Head of caudate nucleus (tissue), 42 donors: ENCODE measurements around the gene HPS5.

ENCODE experiments used
- DNase-seq, 42 donors: peaks; one replicate each; pipeline versions ENCODE4 v3.0.0 to v3.0.0-alpha.2; 2020 to 2021; ENCODE audit warnings: mixed read lengths in 7 of 42
- intact Hi-C: fragments of 100-400 bp; cut with DNase I; formaldehyde crosslinking; loops from one replicate; pipeline ENCODE4 v1.15.0; 2022

HPS5 gene, protein sequence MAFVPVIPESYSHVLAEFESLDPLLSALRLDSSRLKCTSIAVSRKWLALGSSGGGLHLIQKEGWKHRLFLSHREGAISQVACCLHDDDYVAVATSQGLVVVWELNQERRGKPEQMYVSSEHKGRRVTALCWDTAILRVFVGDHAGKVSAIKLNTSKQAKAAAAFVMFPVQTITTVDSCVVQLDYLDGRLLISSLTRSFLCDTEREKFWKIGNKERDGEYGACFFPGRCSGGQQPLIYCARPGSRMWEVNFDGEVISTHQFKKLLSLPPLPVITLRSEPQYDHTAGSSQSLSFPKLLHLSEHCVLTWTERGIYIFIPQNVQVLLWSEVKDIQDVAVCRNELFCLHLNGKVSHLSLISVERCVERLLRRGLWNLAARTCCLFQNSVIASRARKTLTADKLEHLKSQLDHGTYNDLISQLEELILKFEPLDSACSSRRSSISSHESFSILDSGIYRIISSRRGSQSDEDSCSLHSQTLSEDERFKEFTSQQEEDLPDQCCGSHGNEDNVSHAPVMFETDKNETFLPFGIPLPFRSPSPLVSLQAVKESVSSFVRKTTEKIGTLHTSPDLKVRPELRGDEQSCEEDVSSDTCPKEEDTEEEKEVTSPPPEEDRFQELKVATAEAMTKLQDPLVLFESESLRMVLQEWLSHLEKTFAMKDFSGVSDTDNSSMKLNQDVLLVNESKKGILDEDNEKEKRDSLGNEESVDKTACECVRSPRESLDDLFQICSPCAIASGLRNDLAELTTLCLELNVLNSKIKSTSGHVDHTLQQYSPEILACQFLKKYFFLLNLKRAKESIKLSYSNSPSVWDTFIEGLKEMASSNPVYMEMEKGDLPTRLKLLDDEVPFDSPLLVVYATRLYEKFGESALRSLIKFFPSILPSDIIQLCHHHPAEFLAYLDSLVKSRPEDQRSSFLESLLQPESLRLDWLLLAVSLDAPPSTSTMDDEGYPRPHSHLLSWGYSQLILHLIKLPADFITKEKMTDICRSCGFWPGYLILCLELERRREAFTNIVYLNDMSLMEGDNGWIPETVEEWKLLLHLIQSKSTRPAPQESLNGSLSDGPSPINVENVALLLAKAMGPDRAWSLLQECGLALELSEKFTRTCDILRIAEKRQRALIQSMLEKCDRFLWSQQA

GRCh38 chr11:18321969-18322711 is at the start of gene HPS5, which contains the start of gene GTF2H1:
Gene HPS5 (minus strand): TSS chr11:18322140. CDS start chr11:18317858, 4,282 bp downstream.
Gene GTF2H1 (plus strand): TSS chr11:18322567. CDS start chr11:18333075, 10,508 bp downstream.
- intact Hi-C loops = loop anchor here (2.0 kb wide), 2 partner anchors 73 to 205 kb away; partner anchors contain the start of genes LDHA and TSG101
- DNase-seq = peak; percentile 92 to 99 (median 97)

GRCh38 chr11:18371279-18371678 is 49.3 kb upstream of the HPS5 start:
- DNase-seq = no peak

DNA sequence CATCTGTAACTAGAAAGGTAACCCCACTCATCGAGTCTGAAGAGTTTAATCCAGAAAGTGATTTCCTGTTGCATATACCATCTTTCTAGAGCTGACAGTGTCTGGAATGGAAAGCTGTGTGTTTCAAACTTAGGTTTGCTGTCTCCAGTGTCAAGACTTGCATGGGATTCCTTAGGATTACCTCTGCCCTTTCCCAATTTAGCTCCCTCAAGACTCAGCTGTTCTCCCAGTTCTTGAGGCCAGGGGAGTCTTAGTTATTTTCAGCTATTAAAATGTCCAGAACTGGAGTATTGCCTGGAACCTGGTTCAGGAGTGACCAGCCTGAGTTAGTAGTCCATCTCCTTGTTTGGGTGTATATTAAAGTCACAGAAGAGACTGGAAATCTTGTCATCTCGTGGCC is 47.5 kb upstream of the HPS5 start:
- DNase-seq = no peak

More at GRCh38 chr11:18371279-18371678, 49.3 kb upstream of the HPS5 start:
- intact Hi-C loops = no loop called here

GRCh38 chr11:18368221-18368620 is 46.3 kb upstream of the HPS5 start:
- intact Hi-C loops = no loop called here
- no peak for DNase-seq

More for the DNA sequence above, 47.5 kb upstream of the HPS5 start:
- intact Hi-C loops = no loop called here

DNA sequence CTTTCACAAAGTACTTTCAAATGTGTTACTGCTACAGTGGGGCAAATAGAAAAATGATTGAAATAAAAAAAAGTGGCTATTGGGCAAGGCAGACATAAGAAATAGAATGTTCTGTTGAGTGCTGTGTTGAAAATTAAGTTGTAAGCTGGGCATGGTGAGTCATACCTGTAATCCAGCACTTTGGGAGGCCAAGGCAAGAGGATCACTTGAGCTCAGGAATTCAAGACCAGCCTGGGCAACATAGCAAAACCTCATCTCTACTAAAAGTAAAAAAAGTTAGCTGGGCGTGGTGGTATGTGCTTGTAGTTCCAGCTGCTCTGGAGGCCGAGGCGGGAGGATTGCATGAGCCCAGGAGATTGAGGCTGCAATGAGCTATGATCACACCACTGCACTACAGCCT is 45.5 kb upstream of the HPS5 start:
- intact Hi-C loops = no loop called here
- no peak for DNase-seq

DNA sequence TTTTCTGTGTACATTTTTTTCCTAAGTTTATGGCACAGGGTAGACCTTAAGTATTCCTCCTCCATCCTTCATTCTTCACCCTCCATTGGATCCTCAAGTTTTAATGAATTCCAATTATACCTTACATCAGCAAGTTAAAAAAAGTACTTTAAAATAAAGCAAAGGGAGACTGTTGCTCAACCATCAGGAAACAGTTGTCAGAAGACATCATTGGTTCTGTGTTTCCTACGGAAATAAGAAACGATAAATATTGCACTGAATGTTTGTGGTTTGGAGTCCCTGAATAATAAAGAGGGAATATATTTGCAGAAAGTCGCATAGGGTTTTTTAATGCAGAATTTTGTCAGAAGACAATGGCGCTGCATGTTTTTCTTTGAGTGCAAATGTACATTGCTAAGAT is 44.3 kb upstream of the HPS5 start:
- no peak for DNase-seq
- intact Hi-C loops = no loop called here

GRCh38 chr11:18365741-18366140 is 43.8 kb upstream of the HPS5 start:
- DNase-seq = no peak
- intact Hi-C loops = no loop called here

GRCh38 chr11:18364495-18365073 is 42.6 kb upstream of the HPS5 start:
- intact Hi-C loops = no loop called here
- DNase-seq = no peak

GRCh38 chr11:18361154-18361553 is 39.2 kb upstream of the HPS5 start:
- intact Hi-C loops = no loop called here
- DNase-seq = no peak

DNA sequence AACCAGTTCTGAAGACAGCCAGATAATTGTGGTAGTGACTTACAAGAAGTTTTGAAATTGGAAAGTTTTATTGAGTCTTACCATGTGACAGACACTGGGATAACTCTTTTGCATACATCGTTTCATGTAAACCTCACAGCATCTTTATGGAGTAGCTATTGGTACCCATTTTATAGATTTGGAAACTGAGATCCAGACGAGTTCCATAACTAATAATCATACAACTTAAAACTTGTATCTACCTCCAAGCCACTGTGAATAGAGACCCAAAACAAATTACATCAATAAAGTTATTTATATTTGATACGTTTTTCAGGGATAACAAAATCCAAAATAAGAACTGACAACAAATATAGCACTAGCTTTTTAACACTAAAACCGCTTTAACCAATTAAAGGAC is 36.7 kb upstream of the HPS5 start:
- intact Hi-C loops = no loop called here
- DNase-seq = no peak

DNA sequence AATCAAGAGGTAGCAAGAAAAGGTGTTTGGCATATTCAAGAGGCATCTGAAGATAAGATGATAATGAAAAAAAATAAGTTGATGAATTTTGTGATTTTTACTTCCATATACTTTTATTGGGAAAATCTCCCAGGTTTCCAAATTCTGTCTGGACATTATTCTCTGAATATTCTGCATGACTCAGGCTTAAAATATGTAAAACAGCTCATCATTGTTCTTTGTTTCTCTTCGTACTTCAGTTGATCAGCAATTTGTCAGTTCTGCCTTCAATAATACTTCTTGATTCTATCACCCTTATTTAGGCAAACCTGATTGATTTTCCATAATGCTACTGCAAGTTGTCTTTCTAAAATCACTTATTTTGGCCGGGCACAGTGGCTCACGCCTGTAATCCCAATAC is 30.6 kb upstream of the HPS5 start:
- intact Hi-C loops = no loop called here
- DNase-seq = no peak

DNA sequence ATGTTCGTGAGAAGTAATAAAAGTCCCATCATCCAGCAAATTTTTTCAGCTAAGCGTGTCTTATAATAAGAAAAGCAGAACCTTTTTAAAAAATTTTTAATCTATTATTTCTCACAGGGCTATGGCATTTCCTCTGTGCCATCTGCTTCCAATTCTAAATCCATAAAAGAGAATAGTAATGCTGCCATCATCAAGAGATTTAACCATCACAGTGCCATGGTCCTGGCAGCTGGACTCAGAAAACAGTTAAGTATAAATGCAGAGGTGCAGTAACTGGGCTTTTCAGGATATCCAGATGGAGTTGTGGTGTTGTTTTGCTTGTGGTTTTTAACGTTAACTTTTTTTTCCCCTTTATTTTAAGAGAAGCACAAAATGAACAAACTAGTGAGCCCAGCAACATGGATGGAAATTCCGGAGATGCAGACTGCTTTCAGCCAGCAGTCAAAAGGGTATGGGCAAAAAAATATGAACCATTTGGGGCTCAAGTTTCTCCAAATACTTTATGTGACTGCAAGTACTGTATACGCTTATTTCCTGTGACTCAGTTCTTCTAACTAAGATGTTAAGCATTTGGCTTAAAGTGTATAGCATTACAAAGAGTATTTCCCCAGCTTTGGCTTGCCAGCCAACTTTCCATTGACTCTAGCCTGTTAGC is 25.7 kb upstream of the HPS5 start:
- no peak for DNase-seq
- intact Hi-C loops = no loop called here

- no peak for DNase-seq
- intact Hi-C loops = no loop called here
Observed at GRCh38 chr11:18332891-18333290, 11.0 kb upstream of the HPS5 start.

DNA sequence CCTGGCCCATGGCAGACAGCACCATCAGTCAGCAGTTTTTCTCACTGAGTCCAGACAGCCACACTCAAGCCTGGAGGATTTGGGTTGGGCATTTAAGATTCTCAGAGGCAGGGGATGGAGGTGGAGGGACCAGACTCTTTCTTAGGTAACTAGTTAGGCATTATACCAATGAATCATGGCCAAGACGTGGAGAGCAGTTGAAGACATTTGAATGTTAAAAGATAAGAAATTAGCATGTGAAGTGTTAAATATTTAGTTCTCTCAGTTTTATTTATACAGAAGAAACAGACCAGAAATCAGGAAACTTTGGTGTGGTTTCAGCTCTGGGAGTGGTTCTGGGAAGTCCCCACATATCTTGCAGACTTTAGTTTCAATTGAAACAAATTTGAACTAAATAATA is 10.4 kb upstream of the HPS5 start:
- intact Hi-C loops = no loop called here

DNA sequence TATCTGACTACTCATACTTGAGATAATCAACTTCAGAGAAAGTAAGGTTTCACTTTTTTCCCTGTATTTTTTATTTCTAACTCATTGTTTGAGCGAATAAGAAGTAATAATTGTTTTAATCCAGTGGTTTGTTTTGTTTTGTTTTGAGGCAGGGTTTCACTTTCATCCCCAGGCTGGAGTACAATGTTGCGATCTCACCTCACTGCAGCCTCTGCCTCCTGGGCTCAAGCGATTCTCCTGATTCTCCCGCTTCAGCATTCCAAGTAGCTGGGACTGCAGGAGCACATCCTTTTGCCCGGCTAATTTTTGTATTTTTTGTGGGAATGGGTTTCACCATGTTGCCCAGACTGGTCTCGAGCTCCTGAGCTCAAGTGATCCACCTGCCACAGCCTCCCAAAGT is 9.0 kb upstream of the HPS5 start:
- no peak for DNase-seq
- intact Hi-C loops = no loop called here

More for the DNA sequence above, 10.4 kb upstream of the HPS5 start:
- DNase-seq = no peak

DNA sequence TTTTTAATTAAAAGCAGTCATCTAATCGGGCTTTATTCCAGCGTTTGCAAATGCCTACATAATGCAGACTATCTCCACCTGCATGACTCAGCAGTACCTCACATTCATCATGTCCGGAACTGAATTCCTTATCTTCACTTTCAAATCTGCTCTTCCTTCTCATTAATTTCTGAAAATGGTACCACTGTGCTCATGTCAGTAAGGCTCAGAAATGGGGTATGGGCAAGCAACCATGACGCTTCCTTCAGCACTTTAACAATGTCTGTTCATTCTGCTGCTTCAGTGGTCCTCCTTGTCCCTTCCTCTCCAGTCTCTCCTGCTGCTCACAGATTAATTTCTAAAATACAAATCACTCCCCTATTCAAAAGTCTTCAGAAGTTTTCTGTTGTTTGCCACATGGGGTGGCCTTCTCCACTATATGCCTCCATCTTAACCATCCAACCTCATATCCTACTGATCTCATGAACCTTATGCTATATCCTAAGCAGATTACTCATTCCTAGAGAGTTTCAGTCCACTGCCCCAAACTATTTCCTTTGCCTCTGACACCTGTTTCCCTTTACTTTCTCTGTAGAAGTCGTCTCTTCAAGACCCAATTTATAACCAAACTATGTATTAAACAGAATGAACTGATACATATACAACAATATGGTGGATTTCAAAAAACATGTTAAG is 7.4 kb upstream of the HPS5 start:
- DNase-seq = peak in 4 of 42 donors; percentile 5 to 27 (median 12)
- intact Hi-C loops = no loop called here

DNA sequence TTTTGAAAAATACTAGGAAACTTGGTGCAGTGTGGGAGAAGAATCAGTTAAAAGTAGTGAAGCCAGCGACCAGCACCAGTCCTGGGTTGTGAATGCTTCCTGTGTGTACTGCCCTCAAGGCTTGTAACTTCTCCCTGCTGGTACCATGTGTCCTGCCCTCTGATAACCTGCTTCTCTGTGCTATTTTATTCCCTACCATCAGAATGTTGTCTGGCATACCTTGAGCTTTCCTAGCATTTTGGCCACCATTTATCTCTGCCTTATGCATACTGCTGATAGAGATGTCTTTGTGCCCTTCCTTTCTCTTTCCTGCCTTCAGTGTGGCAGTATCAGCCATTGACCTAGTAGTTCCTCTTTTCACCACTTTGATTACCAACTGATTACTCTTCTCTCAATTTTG is 2.4 kb upstream of the HPS5 start:
- intact Hi-C loops = no loop called here
- no peak for DNase-seq
